ENCODE results near the gene MRPS18B.

Gene MRPS18B

DNA sequence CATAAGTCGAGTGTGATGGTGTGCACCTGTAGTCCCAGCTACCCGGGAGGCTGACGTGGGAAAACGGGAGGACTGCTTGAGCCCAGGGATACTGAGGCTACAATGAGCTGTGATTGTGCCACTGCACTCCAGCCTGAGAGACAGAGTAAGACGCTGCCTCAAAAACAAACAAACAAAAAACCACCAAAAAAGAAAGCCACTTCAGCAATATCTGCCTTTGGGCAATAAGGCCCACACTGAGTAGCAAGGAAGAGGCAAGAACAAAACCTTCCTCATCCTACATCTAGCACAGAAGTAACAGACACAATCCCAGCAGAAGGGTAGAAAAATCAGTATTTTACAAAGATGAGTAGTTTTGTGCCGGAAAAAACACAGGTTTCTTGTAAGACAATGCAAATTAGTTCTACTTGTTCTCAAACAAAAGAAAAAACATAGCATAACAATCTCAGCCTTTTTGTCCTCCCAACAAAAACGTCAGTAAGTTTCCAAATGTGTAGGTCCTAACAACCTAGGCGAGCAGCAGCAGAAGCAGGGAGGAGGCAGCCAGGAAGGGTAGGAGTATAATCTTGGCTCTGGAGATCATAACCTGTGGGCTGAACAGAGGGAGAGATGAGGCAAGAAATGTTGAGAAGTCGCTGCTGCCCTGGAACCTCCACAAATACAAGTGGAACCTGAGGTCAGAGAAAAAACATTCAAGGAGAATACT, 6.3 kb upstream of the MRPS18B start:
- TF ChIP-seq, protein P1, sequence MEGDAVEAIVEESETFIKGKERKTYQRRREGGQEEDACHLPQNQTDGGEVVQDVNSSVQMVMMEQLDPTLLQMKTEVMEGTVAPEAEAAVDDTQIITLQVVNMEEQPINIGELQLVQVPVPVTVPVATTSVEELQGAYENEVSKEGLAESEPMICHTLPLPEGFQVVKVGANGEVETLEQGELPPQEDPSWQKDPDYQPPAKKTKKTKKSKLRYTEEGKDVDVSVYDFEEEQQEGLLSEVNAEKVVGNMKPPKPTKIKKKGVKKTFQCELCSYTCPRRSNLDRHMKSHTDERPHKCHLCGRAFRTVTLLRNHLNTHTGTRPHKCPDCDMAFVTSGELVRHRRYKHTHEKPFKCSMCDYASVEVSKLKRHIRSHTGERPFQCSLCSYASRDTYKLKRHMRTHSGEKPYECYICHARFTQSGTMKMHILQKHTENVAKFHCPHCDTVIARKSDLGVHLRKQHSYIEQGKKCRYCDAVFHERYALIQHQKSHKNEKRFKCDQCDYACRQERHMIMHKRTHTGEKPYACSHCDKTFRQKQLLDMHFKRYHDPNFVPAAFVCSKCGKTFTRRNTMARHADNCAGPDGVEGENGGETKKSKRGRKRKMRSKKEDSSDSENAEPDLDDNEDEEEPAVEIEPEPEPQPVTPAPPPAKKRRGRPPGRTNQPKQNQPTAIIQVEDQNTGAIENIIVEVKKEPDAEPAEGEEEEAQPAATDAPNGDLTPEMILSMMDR (IDR thresholded peaks at IDR 0.05; ENCODE audit: control extremely low read depth, extremely low read depth, low read depth, missing control alignments) = no peak
- ChIA-PET CTCF (interaction anchor here (0.9 to 4.5 kb wide), 10 partner anchors 7 to 476 kb away, joined by 3 to 56 read pairs (median 4); no protein-coding TSS in a partner anchor), POLR2A (interaction anchor here (0.8 to 4.8 kb wide), 5 partner anchors 12 to 66 kb away, joined by 3 to 72 read pairs (median 3); partner anchors contain the start of gene ABCF1)
- DNase-seq (ENCODE audit: extremely low spot score) = no peak

- no peak for DNase-seq (ENCODE audit: extremely low spot score)
- TF ChIP-seq, protein P1 (IDR thresholded peaks at IDR 0.05; ENCODE audit: control extremely low read depth, extremely low read depth, low read depth, missing control alignments) = no peak
- CTCF ChIA-PET = interaction anchor here (1.2 to 4.5 kb wide), 4 partner anchors 8 to 70 kb away, joined by 5 to 56 read pairs (median 10); no protein-coding TSS in a partner anchor
- POLR2A ChIA-PET = interaction anchor here (1.2 to 4.8 kb wide), 2 partner anchors 13 to 67 kb away, joined by 3 to 72 read pairs; no protein-coding TSS in a partner anchor
Observed at GRCh38 chr6:30611856-30612194, 5.8 kb upstream of the MRPS18B start.

DNA sequence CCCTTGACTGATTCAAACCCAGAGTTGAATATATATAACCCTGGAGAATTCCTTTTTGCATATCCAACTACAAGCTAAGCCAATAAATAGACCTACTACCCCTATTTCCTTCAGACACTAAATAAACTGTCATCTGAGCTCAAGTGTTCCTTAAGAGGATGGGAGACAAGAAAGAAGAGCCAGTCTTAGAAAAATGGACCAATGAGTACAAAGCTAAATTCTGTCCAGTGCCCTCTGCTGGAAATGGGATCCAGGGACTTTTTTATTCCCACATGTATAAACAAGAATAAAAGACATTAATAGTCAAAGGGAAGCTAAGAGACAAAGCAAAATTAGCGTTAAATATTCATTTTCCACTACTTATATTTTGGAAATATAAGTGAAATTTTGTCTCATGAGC, 5.4 kb upstream of the MRPS18B start:
- no peak for DNase-seq (ENCODE audit: extremely low spot score)
- TF ChIP-seq, protein P1 (IDR thresholded peaks at IDR 0.05; ENCODE audit: control extremely low read depth, extremely low read depth, low read depth, missing control alignments) = no peak
- ChIA-PET POLR2A (interaction anchor here (1.2 to 4.8 kb wide), 8 partner anchors 13 to 119 kb away, joined by 3 to 72 read pairs (median 8); partner anchors contain the start of genes ABCF1, GNL1, MDC1 and PRR3), CTCF (interaction anchor here (0.9 to 4.5 kb wide), 10 partner anchors 8 to 125 kb away, joined by 3 to 56 read pairs (median 6); partner anchors contain the start of gene ATAT1)

- no peak for DNase-seq (ENCODE audit: extremely low spot score)
- CTCF ChIA-PET = interaction anchor here (0.8 to 4.5 kb wide), 13 partner anchors 9 to 131 kb away, joined by 3 to 56 read pairs (median 6); partner anchors contain the start of gene ATAT1
- TF ChIP-seq, protein P1 (IDR thresholded peaks at IDR 0.05; ENCODE audit: control extremely low read depth, extremely low read depth, low read depth, missing control alignments) = no peak
- POLR2A ChIA-PET = interaction anchor here (0.6 to 4.8 kb wide), 14 partner anchors 8 to 144 kb away, joined by 3 to 72 read pairs (median 5); partner anchors contain the start of genes ABCF1, DHX16, GNL1 and MDC1
Observed at GRCh38 chr6:30612687-30613248, 4.9 kb upstream of the MRPS18B start.

- TF ChIP-seq, protein P1 (IDR thresholded peaks at IDR 0.05; ENCODE audit: control extremely low read depth, extremely low read depth, low read depth, missing control alignments) = no peak
- POLR2A ChIA-PET = interaction anchor here (0.6 to 4.8 kb wide), 17 partner anchors 8 to 190 kb away, joined by 3 to 72 read pairs (median 4); partner anchors contain the start of genes ABCF1, DHX16, GNL1 and MDC1
- CTCF ChIA-PET = interaction anchor here (0.7 to 4.5 kb wide), 13 partner anchors 9 to 131 kb away, joined by 3 to 56 read pairs (median 6); partner anchors contain the start of gene ATAT1
- no peak for DNase-seq (ENCODE audit: extremely low spot score)
Observed at GRCh38 chr6:30613251-30614043, 4.2 kb upstream of the MRPS18B start.

Data from GM10248 (cell line).